HCT116 (cell line): ENCODE data around the gene GCNT4. TPM values are rescaled to one million over a fixed set of nuclear protein-coding genes. Genes with fewer than 3 reads are reported as not detected.

Experiments used
- ATAC-seq: fragments of 200-7000 bp; cut with Tn5 transposase; 2 replicates; pipeline ENCODE4 v1.9.1; 2020; ENCODE audit warnings: mild to moderate bottlenecking, moderate library complexity
- BruUV-seq: library from RNA; stranded (reverse); fragments of 400-500 nt; replicated peaks from 2 replicates; lab custom pipeline; 2021; lab: Mats Ljungman, UMichigan
- CTCF ChIA-PET: fragments of 300-600 bp; sonication (Branson Sonifier 250); formaldehyde crosslinking; loops from one replicate; lab custom pipeline; 2021; ENCODE audit warnings: antibody characterized with exemption; lab: Charles Lee
- POLR2A ChIA-PET: fragments of 300-600, 350-600 bp; sonication (Branson Sonifier 250); formaldehyde crosslinking; loops from one replicate; lab custom pipeline; 2021; ENCODE audit warnings: antibody characterized with exemption; lab: Charles Lee
- RAD21 ChIA-PET, 2 experiments: fragments of 300-600 bp; sonication (Branson Sonifier 250); formaldehyde crosslinking; loops; one replicate each; lab custom pipeline; 2023; ENCODE audit warnings: low total read pairs in 2 of 2; ENCODE audit not compliant: uncharacterized antibody in 2 of 2, unreplicated experiment in 2 of 2, low non-redundant PET in 1 of 2; lab: Charles Lee
- DNase-seq: peaks from one replicate; pipeline ENCODE4 v3.0.0-alpha.2; 2010; ENCODE audit warnings: low read depth, low spot score
- H2AFZ ChIP-seq: fragments of 200-600 bp; shearing (Covaris generic), sonication (generic); 2 replicates; pipeline ENCODE4 v1.6.1; 2017; ENCODE audit warnings: low read depth, mixed run types, mixed read lengths, antibody characterized with exemption, low read length; ENCODE audit not compliant: poor library complexity, severe bottlenecking
- H3K27ac ChIP-seq: 2 replicates; pipeline ENCODE4 v1.5.1; 2012; ENCODE audit warnings: low read depth, low read length
- H3K27me3 ChIP-seq: fragments of 200-600 bp; sonication (generic); 2 replicates; pipeline ENCODE4 v1.6.1; 2016; ENCODE audit warnings: mixed run types, low read length, mixed read lengths; ENCODE audit not compliant: insufficient read depth
- H3K36me3 ChIP-seq, 2 experiments: fragments of 200-500 bp in 1 of 2; fragments of 200-600 bp in 1 of 2; sonication (Bioruptor generic) in 1 of 2; sonication (generic) in 1 of 2; 2 replicates each; pipeline versions ENCODE4 v1.5.1 to v1.6.1; 2014 to 2016; ENCODE audit warnings: low read length in 2 of 2, inconsistent platforms in 1 of 2, mixed read lengths in 1 of 2, mixed run types in 1 of 2; ENCODE audit not compliant: insufficient read depth in 2 of 2, control insufficient read depth in 1 of 2
- H3K4me1 ChIP-seq, 2 experiments: fragments of 200-600 bp in 1 of 2; sonication (generic) in 1 of 2; 2 replicates each; pipeline versions ENCODE4 v1.5.1 to v1.6.1; 2012 to 2017; ENCODE audit warnings: low read length in 2 of 2, inconsistent platforms in 1 of 2, mild to moderate bottlenecking in 1 of 2, mixed read lengths in 1 of 2, mixed run types in 1 of 2, moderate library complexity in 1 of 2; ENCODE audit not compliant: insufficient read depth in 2 of 2, control insufficient read depth in 1 of 2
- H3K4me2 ChIP-seq: fragments of 200-600 bp; sonication (generic); 2 replicates; pipeline ENCODE4 v1.6.1; 2017; ENCODE audit warnings: mixed run types, low read length, mixed read lengths
- H3K4me3 ChIP-seq, 2 experiments: fragments of 200-600 bp in 1 of 2; sonication (generic) in 1 of 2; replicated peaks in 1 of 2; 2 replicates each; pipeline ENCODE4 v1.5.1; 2011 to 2016; ENCODE audit warnings: low read length in 2 of 2, control low read depth in 1 of 2, low read depth in 1 of 2, mild to moderate bottlenecking in 1 of 2, mixed read lengths in 1 of 2, mixed run types in 1 of 2
- H3K79me2 ChIP-seq: fragments of 200-600 bp; sonication (generic); 2 replicates; pipeline ENCODE4 v1.6.1; 2017; ENCODE audit warnings: mild to moderate bottlenecking, mixed run types, low read length, moderate library complexity, mixed read lengths; ENCODE audit not compliant: insufficient read depth
- H3K9ac ChIP-seq: fragments of 200-600 bp; sonication (generic); 2 replicates; pipeline ENCODE4 v1.6.1; 2016; ENCODE audit warnings: low read length, mixed read lengths
- H3K9me2 ChIP-seq: fragments of 200-600 bp; sonication (generic), shearing (Covaris generic); 2 replicates; pipeline ENCODE4 v1.6.1; 2017; ENCODE audit warnings: mixed run types, mild to moderate bottlenecking, moderate library complexity; ENCODE audit not compliant: insufficient read depth
- H3K9me3 ChIP-seq, 2 experiments: fragments of 200-500 bp in 1 of 2; fragments of 200-600 bp in 1 of 2; sonication (Bioruptor generic) in 1 of 2; sonication (generic) in 1 of 2; 2 replicates each; pipeline ENCODE4 v1.6.1; 2014 to 2017; ENCODE audit warnings: low read length in 2 of 2, mixed read lengths in 2 of 2, inconsistent platforms in 1 of 2, low read depth in 1 of 2, mild to moderate bottlenecking in 1 of 2, mixed run types in 1 of 2, moderate library complexity in 1 of 2; ENCODE audit not compliant: control insufficient read depth in 1 of 2, insufficient read depth in 1 of 2
- H4K20me1 ChIP-seq: fragments of 200-600 bp; sonication (generic), shearing (Covaris generic); 2 replicates; pipeline ENCODE4 v1.6.1; 2017; ENCODE audit warnings: mixed run types, mild to moderate bottlenecking, moderate library complexity; ENCODE audit not compliant: insufficient read depth
- ELF1 ChIP-seq: IDR thresholded peaks from 2 replicates; pipeline ENCODE4 v1.6.1; 2012; ENCODE audit warnings: low read depth, borderline replicate concordance
- EZH2 ChIP-seq: fragments of 200-600 bp; sonication (generic); IDR thresholded peaks from 2 replicates; pipeline ENCODE4 v1.6.1; 2017; ENCODE audit warnings: antibody characterized with exemption, mixed run types
- POLR2AphosphoS5 ChIP-seq: IDR thresholded peaks from 2 replicates; pipeline ENCODE4 v1.6.1; 2011; ENCODE audit warnings: mild to moderate bottlenecking, low read depth, low read length, moderate library complexity
- RAD21 ChIP-seq: IDR thresholded peaks from 2 replicates; pipeline ENCODE4 v1.6.1; 2012; ENCODE audit warnings: low read depth, mild to moderate bottlenecking
- intact Hi-C: fragments of 100-400 bp; cut with micrococcal nuclease; formaldehyde crosslinking; loops from 2 replicates; pipeline ENCODE4 v1.10.0; 2022
- total RNA-seq: library from RNA; stranded (reverse); gene quantifications from one replicate; pipeline ENCODE4 v1.2.1, GENCODE V29; 2021; ENCODE audit not compliant: unreplicated experiment
- TF ChIP-seq, protein P1 (sequence below): IDR thresholded peaks from 2 replicates; pipeline ENCODE4 v1.6.1; 2012; ENCODE audit warnings: low read depth
- TF ChIP-seq, protein P2 (sequence below), 3 experiments: fragments of 200-600 bp in 1 of 3; sonication (generic) in 1 of 3; IDR thresholded peaks in 2 of 3; conservative IDR thresholded peaks in 1 of 3; 2 replicates each; pipeline ENCODE4 v1.5.1; 2012 to 2017; ENCODE audit warnings: low read depth in 2 of 3, low read length in 2 of 3, antibody characterized with exemption in 1 of 3, borderline replicate concordance in 1 of 3, control low read depth in 1 of 3, mild to moderate bottlenecking in 1 of 3, mixed read lengths in 1 of 3, mixed run types in 1 of 3, moderate library complexity in 1 of 3; ENCODE audit not compliant: insufficient read depth in 1 of 3

GCNT4 gene
- total RNA-seq, 1 experiment from 2014 or later: 0.07 TPM

GRCh38 chr5:75018805-75019587 lies 33.4 kb downstream of the GCNT4 start:
- Histone ChIP-seq H3K79me2 (no peaks in the 10 kb centered on the region), H3K36me3 (no peaks in the 10 kb centered on the region), H3K27ac (no peak overlapping the region), H3K9ac (no peak overlapping the region), H3K9me2 (no peaks in the 10 kb centered on the region), H3K27me3 (no peaks in the 10 kb centered on the region), H3K4me3 (no peak overlapping the region), H3K4me2 (no peak overlapping the region), H3K9me3 (no peaks in the 10 kb centered on the region), H3K4me1 (peaks cover 3 to 7% of the 10 kb centered on the region in 2 experiments; a peak in 2 of 4 replicates), H4K20me1 (no peaks in the 10 kb centered on the region), H2AFZ (no peak overlapping the region)
- ChIA-PET RAD21 (no interaction called here), CTCF (no interaction called here), POLR2A (no interaction called here)
- intact Hi-C loops: no loop called here
- TF ChIP-seq POLR2AphosphoS5 (no peak), ELF1 (no peak)
- TF ChIP-seq, protein P1, sequence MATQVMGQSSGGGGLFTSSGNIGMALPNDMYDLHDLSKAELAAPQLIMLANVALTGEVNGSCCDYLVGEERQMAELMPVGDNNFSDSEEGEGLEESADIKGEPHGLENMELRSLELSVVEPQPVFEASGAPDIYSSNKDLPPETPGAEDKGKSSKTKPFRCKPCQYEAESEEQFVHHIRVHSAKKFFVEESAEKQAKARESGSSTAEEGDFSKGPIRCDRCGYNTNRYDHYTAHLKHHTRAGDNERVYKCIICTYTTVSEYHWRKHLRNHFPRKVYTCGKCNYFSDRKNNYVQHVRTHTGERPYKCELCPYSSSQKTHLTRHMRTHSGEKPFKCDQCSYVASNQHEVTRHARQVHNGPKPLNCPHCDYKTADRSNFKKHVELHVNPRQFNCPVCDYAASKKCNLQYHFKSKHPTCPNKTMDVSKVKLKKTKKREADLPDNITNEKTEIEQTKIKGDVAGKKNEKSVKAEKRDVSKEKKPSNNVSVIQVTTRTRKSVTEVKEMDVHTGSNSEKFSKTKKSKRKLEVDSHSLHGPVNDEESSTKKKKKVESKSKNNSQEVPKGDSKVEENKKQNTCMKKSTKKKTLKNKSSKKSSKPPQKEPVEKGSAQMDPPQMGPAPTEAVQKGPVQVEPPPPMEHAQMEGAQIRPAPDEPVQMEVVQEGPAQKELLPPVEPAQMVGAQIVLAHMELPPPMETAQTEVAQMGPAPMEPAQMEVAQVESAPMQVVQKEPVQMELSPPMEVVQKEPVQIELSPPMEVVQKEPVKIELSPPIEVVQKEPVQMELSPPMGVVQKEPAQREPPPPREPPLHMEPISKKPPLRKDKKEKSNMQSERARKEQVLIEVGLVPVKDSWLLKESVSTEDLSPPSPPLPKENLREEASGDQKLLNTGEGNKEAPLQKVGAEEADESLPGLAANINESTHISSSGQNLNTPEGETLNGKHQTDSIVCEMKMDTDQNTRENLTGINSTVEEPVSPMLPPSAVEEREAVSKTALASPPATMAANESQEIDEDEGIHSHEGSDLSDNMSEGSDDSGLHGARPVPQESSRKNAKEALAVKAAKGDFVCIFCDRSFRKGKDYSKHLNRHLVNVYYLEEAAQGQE: no peak
- DNase-seq: no peak
- no TSS peak for BruUV-seq
- no peak for ATAC-seq

DNA sequence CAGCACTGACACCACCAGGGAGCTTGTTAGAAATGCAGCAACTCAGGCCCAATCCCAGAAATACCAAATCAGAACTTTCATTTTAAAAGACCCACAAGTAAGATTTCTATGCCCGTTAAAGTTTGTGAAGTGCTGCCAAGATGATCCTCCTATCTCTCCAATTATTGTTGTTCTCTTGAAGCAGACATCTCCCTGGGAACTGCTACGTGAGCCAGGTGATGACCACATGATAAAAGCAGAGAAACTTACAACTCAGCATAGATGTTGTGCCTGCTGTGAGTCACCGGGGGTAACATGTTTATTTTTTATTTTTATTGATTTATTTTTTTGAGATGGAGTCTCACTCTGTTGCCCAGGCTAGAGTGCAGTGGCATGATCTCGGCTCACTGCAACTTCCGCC lies 34.4 kb downstream of the GCNT4 start:
- no TSS peak for BruUV-seq
- intact Hi-C loops: no loop called here
- TF ChIP-seq EZH2: no peak
- no peak for TF ChIP-seq RAD21
- TF ChIP-seq, protein P2, sequence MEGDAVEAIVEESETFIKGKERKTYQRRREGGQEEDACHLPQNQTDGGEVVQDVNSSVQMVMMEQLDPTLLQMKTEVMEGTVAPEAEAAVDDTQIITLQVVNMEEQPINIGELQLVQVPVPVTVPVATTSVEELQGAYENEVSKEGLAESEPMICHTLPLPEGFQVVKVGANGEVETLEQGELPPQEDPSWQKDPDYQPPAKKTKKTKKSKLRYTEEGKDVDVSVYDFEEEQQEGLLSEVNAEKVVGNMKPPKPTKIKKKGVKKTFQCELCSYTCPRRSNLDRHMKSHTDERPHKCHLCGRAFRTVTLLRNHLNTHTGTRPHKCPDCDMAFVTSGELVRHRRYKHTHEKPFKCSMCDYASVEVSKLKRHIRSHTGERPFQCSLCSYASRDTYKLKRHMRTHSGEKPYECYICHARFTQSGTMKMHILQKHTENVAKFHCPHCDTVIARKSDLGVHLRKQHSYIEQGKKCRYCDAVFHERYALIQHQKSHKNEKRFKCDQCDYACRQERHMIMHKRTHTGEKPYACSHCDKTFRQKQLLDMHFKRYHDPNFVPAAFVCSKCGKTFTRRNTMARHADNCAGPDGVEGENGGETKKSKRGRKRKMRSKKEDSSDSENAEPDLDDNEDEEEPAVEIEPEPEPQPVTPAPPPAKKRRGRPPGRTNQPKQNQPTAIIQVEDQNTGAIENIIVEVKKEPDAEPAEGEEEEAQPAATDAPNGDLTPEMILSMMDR (IDR thresholded peaks at IDR 0.05 in 2 of 3, conservative IDR thresholded peaks at IDR 0.05 in 1 of 3; ENCODE audit: borderline replicate concordance in 1 of 3, insufficient read depth in 1 of 3, low read depth in 2 of 3, low read length in 2 of 3): no peak
- ChIA-PET CTCF (no interaction called here), RAD21 (no interaction called here), POLR2A (no interaction called here)
- no peaks in the 10 kb centered on the region for H3K79me2 ChIP-seq
- no peak overlapping the region for H3K9ac ChIP-seq
- no peaks in the 10 kb centered on the region for H3K9me3 ChIP-seq
- ATAC-seq: no peak
- H4K20me1 ChIP-seq: no peaks in the 10 kb centered on the region
- no peak overlapping the region for H3K4me3 ChIP-seq
- H2AFZ ChIP-seq: no peak overlapping the region
- no peak overlapping the region for H3K27ac ChIP-seq
- no peaks in the 10 kb centered on the region for H3K27me3 ChIP-seq
- no peaks in the 10 kb centered on the region for H3K9me2 ChIP-seq
- H3K4me1 ChIP-seq: peaks cover 3 to 7% of the 10 kb centered on the region in 2 experiments; a peak in 2 of 4 replicates
- H3K36me3 ChIP-seq: no peaks in the 10 kb centered on the region
- no peak for DNase-seq
- H3K4me2 ChIP-seq: no peak overlapping the region
